ENCODE data around the gene PTH2.

GRCh38 chr19:49398001-49398615 lies 25.1 kb downstream of the PTH2 start:
- no peak for TF ChIP-seq EZH2 (IDR thresholded peaks at IDR 0.05; ENCODE audit: borderline replicate concordance, insufficient read depth, low read length, poor library complexity, severe bottlenecking)
- TF ChIP-seq CTCF (IDR thresholded peaks at IDR 0.05; ENCODE audit: poor library complexity, severe bottlenecking): no peak
- TF ChIP-seq MXI1 (conservative IDR thresholded peaks at IDR 0.05; ENCODE audit: poor library complexity, severe bottlenecking): no peak
- TF ChIP-seq SMC3 (conservative IDR thresholded peaks at IDR 0.05; ENCODE audit: poor library complexity): no peak

All from neural cell (in vitro differentiated cells).